ENCODE results near the gene CNIH3.

GRCh38 chr1:224696891-224697765, 81.0 kb downstream of the CNIH3 start:
- TF ChIP-seq CTCF (IDR thresholded peaks at IDR 0.05) (no peak), POLR2A (IDR thresholded peaks at IDR 0.05) (no peak)

Measured in uterus (tissue), 2 donors.